HG02571 (cell line): ENCODE measurements around the gene CALHM2.
A peak's percentile ranks its signal among the peaks of the same experiment; 100 is the strongest.

ENCODE experiments used
- ATAC-seq: cut with Tn5 transposase; IDR thresholded peaks from one replicate; pipeline ENCODE4 v1.9.1; 2021; ENCODE audit warnings: mild to moderate bottlenecking, moderate library complexity; ENCODE audit not compliant: unreplicated experiment

Gene CALHM2

DNA sequence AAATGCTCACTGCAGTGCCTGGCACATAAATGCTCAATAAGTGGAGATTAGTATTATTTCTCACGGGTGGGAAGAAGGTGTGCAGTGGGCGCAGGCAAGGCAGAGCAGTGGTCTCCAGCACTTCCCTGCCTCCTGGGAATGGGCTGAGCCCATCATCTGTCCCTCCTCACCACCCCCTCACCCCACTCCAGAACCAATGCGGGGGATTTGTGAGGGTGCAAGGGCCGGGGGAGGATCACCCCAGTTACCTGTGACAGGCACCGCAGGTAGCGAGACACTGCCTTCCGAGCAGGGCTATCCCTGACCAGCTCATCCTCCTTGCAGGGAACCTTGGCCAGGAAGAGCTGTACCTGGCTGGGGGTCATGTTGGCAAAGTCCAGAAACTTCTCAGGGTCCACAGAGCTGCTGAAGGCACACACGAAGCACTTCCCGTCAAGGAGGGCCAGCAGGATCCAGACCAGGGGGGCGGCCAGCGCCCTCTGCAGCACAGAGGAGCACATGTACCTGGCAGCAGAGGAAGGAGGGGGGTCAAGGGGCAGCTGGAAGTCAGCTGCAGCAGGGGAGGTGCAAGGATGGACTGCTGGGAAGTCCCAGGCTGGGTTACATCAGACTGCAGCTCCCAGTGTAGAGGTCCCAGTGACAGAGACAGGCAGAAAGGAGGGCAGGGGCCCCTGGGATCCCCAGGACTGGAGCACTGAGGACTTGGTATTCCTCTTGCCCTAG is 24.0 kb upstream of the CALHM2 start:
- ATAC-seq = no peak

DNA sequence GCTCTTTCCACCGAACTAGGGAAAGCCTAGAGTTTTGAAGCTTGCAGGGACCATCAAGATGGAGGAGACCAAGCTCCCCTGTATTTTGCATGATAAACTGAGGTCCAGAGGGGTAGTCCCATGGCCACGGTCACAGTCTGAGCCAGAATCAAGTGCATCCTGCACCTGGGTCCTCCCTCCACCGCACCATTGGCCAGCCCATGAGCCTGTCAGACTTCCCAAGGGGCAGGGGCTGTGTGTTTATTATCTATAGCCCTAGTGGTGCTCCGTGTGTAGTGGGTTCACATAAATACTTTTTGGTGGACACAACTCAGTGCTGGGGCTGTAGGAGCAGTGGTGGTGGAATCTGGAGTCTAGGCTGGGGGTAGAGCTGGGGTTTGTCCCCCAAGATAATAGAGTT is 23.3 kb upstream of the CALHM2 start:
- ATAC-seq = no peak

DNA sequence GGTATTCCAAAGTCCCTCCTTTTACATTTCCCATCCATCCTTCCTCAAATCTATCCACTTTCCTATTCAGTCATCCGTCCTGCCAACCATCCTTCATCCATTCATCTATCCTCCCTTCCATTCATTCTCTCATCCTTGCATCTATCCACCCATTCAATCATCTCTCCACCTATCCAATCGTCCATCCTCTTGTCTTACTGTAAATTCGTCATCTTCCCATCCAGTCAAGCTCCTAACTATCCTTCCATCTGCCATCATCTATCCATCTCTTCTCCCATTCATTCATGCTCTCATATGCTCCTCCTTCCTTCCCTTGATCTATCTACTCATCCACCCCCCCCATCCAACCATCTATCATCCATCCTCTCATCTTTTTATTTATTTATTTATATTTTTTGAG is 21.9 kb upstream of the CALHM2 start:
- ATAC-seq = no peak

DNA sequence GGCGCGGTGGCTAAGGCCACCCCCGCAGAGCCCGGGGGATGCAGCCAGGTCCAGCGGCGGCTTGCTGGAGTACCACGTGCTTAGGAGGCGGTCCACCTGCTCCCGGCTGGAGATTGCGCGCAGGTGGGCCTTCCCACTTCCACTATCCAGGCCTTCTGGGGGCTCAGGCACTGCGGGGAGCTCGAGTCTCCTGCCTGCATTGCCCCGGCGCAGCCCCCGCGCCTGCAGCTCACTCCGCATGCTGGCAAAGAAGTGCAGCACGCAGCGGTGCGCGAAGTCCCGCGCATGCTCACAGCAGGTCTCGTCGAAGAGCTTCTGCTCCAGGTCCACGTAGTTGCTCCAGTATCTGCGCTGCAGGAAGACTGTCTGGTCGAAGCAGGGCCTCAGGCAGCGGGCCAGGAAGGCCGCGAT is 21.1 kb upstream of the CALHM2 start:
- no peak for ATAC-seq

DNA sequence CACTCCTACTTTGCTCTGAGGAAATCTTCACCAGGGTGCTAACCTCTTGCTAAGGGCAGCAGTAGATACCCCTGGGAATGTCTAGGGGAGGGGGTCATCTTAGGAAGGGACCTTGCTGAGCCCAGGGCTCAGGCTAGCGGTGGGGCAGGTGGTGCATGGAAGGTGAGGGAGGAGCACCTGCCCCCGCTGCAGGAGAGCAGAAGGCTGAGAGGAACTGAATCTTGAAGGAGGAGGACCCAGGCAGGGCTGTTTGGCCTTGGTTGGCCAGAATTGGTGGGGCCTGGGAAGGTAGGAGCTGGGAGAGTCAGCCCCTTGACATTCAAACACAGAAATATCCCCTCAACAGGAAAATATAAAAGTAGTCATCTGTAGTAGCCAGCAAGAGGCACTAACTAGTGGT is 19.8 kb upstream of the CALHM2 start:
- no peak for ATAC-seq

DNA sequence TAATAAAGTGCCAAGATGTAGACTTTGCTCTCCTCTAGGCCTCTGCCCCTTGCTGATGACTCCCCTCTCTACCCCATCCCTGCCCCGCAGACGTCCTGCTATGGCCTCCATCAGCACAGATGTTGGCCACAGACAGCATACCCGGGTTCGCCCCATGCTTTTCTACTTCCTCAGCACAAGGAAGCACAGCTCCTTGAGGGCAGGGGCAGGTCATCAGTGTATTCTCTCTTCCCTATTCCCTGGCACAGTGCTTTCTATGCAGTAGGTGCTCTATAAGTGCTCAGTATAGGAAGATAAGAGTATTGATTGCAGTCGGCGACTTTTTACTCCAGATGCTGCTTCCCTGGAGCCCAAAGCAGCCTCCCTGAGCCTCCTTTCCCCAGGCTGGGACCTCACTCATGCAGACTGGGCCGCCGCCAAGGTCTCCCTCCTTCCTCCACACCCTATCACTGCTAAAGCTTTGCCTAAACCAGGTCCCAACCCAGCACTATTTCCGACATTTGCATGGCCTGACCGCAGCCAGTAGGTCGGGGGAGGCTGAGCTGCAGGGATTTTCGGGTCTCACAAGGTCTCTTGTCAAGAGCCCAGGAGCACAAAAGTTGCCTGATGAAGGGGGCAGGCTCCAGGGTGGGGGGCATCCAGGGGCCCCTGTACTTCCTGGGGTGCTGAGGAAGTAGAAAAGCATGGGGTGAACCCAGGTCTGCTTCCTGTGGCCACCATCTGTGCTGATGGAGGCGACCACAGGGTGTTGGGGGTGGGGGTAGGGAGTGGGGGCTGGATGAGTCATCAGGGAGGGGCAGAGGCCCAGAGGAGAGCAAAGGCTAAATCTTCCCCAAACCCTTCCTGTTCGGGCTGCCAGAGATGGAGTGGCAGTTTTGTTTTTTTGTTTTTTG is 18.8 kb upstream of the CALHM2 start:
- peak; percentile 75 for ATAC-seq

DNA sequence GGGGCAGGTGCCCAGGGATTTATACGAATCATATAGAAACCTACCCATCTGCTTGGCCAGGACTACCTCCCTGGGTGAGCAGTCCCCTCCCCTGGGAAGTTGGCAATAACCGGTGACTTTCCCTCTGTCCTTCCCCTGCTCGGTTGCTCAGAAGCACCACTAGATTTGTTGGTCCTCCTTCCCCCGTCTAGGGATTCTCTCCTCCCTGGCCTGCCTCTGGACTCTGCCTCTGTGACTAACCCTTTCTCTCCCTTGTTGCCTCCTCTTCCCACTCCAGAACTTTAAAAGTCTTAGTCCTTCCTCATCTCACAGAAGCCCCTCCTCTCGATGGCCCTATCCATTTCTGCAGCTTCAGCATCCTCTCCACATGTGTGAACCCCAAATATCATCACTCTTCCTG is 17.0 kb upstream of the CALHM2 start:
- ATAC-seq = no peak

DNA sequence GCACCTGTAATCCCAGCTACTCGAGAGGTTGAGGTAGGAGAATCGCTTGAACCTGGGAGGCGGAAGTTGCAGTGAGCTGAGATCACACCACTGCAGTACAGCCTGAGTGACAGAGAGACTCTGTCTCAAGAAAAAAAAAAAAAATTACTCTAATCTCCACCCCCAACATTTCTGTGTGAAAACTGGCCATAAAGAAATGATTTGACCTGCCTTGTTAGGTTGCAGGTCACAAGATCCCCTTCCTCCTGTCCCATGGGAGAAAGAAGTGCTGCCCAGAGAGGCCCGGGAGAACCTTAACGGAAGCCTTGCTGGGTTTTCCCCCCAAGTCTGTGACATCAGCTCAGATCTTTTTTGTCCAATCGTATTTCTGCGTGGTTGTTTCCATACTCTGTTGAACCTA is 15.2 kb upstream of the CALHM2 start:
- ATAC-seq = no peak

DNA sequence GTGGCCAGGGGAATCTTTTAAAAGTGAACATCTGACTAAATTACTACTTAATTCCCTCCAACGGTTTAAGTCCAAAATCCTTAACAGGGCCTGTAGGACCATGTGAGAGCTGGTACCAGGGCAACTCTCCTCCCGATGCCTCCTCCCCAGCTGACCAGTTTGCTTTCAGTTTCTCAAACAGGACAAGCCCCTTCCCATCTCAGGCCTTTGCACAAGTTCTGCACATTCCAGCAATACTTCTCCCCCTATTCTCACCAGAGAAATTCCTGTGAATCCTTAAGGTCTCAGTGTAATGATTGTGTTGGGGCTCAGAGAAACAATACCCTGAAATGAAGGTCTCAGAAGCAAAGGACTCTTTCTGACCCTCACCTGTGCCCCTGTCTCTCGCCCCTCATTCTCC is 14.6 kb upstream of the CALHM2 start:
- ATAC-seq = no peak

DNA sequence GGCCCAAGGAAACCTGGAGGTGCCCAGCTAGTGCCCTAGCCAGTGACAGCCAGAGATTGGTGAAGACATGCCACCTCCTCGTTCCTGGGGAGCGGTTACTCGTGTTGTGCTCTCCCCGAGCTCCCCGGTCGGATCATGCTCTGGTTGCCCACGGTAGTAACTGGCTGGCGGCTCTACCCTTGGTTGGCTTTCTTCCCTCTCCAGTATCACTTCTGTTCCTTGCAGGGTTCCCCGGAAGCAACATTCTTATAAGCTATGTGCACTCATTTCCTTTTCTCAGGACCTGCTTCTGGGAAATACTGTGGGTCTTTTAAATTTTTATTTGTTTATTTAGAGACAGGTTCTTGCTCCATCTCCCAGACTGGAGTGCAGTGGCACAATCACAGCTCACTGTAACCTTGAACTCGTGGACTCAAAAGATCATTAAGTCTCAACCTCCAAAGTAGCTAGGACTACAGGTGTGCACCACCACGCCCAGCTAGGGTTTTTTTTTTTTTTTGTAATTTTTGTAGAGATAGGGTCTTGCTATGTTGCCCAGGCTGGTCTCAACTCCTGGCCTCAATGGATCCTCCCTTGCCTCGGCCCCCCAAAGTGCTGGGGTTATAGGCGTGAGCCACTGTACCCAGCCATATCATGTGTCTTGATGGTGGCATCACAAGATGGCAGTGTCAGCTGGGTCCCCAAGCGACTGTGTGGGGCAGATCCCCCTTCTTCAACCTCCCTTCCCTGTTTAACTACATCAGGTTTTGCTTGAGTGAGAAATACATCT is 13.4 kb upstream of the CALHM2 start:
- no peak for ATAC-seq

DNA sequence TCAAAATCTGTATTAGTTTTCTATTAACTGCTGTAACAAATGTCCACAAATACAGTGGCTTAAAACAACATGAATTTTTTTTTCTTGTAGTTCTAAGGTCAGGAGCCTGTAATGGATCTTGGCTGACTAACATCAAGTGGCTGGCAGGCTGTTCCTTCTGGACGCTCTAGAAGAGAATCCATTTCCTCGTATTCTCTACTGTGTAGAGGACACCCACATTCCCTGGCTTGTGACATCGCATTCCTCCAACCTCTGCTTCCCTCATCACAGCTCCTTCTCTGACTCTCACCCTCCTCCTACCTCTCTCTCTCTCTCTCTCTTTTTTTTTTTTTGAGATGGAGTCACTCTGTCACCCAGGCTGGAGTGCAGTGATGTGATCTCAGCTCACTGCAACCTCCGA is 11.3 kb upstream of the CALHM2 start:
- ATAC-seq = no peak

DNA sequence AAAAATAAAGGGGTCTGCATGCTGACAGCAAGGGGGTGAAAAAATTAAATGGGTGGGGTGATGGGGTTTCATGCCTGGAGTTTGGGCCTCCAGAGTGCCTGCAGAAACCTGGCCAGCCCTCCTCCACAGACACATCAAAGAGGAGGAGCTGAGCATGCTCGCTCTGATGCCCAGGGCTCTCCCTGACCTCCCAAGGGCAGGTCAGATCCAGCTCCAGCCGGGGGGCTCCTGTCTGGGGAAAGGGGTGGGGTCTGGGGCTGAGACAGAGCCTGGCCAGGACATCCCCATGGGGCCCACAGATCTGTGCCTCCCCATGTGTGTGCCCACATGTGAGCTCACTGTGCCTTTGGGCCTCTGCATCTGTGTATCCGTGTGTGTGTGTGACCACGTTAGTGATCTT is 7.4 kb upstream of the CALHM2 start:
- no peak for ATAC-seq

DNA sequence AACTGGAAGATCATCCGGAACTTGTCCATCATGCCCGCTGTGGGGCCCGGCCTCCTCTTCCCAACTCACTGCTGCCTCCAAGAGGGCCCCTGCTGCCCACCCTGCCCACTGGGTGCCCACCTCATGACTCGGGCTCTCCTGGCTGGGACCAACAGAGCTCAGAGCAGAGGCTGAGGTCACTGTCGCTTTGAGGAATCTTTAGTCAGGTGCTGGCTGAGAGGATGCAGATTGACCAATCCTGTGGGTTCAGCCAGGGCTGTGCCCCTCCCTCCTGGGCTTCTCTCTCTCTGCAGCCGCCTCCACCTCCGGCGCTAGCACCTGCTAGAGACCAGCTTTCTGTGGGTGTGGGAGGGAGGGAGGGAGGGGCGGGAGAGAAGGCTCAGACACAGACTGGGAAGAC is 6.5 kb upstream of the CALHM2 start, which contains the start of gene CALHM1:
TSS of gene CALHM1 (minus strand) at position 181 of the 400 bp plus-strand sequence. CDS start at position 32, 149 bp downstream.
- ATAC-seq = no peak

DNA sequence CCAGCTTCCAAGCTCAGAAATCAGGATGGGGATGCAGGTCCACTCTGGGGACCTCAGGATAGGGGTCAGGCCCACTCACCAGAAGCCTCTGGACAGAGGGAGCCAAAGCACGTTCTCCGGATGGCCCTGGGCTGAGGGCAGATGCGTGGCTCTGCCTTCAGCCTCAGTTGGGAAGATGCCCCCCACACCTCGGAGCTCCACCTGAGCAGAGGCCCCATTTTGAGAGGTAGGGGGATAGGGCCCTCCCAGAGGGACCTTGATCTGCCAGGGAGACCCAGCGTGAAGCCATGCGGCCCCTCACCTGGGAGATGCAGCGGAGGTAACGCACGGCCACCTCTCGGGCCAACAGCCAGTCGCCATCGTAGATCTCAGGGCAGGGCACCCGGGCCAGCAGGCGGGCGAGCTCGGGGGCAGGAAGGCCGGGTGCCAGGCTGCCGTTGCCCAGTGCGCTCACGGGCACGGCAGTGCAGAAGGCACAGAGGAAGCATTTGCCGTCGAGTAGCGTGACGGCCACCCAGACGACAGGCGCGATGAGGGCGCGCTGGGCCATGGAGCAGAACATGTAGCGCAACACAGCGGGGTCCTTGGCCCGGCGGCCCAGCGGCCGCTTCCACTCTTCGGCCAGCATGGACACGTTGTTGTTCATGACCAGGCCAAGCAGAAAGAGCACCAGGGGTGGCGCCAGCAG is 5.9 kb upstream of the CALHM2 start:
- ATAC-seq = no peak

DNA sequence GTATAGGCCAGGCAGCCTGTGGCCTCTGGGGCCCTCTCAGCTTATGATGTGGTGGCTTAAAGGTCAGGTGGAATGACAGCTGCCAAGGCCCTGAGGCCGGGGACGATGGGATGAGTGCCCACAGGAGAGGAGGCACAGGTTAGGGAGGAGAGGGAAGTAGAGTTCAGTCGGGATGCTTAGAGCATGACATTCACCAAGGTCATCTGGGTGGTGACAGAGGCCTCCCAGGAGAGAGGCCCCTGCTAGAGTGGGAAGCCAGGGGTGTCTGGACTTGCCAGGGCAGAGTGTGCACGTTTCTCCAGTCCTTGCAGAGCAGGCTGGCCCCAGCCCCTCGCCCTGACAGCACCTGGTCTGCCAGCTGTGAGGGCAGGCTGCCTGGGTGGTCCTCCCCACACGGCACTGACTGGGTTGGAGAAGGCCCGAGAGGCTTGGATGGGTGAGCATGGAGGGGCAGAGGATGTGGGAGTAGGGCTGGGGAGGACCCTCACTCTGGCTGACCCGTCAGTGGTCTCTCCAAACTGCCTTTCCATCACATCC is 5.1 kb upstream of the CALHM2 start:
- ATAC-seq = no peak

DNA sequence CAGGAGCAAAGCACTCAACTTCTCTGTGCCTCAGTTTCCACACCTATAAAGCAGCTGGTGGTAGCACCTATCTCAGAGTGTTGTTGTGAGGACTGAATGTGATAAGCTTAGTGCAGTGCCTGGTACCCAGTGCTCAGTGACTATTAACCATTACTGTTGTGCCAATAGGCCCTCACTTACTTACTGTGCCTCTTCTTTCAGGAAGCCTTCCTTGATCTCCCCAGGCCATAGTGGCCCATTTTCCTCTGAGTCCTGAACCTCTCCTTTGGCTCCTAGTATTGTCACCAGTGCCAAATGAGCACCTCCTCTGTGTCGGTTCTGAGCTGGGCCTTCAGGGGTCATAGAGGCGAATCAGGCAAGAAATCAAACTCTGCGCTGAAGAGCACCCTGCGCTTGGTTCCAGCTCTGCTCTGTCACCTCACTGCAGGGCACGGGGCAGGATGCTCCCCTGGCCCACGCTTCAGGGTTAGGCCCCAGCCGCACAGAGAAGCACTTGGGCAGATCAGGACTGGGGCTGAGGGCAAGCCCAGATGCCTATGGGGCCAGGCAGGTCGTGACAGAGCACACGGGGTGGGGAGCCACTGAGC is 4.0 kb upstream of the CALHM2 start:
- no peak for ATAC-seq

DNA sequence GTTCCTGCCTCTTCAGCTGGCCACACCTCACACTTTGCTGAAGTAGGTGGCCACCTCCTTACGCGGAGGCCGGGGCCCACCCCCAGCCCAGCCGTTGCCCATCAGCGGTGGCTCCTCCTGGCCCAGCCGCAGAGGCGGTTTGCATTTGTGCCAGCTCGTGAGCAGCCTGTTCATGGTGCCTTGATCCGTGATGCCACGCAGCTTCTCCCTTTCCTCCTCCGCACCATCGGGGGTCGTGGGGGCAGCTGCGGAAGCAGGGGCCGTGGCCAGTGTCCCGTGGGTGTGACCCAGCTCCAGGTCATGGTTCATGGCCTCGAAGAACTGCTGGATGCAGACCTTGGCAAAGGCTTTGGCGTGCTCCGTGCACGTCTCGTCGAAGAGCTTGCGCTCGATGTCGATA is 3.1 kb upstream of the CALHM2 start:
- no peak for ATAC-seq

DNA sequence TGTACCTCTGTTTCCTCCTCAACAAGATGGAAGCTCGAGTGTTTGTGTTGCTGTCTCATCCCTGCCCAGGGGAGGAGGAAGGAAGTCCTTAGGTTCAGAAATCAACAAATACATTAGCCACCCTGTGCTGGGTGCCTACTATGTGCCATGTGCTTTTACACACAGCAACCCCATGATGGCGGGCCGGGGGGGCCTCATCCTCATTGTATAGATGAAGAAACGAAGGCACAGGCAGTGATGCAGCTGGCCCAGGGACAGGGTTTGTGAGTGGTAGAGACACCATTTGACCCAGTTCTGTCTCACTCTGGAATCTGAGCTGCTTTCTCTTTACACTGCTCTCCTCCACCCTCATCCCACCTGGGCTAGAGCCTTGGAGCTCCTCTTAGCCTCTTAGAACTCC is 1.9 kb upstream of the CALHM2 start:
- no peak for ATAC-seq

DNA sequence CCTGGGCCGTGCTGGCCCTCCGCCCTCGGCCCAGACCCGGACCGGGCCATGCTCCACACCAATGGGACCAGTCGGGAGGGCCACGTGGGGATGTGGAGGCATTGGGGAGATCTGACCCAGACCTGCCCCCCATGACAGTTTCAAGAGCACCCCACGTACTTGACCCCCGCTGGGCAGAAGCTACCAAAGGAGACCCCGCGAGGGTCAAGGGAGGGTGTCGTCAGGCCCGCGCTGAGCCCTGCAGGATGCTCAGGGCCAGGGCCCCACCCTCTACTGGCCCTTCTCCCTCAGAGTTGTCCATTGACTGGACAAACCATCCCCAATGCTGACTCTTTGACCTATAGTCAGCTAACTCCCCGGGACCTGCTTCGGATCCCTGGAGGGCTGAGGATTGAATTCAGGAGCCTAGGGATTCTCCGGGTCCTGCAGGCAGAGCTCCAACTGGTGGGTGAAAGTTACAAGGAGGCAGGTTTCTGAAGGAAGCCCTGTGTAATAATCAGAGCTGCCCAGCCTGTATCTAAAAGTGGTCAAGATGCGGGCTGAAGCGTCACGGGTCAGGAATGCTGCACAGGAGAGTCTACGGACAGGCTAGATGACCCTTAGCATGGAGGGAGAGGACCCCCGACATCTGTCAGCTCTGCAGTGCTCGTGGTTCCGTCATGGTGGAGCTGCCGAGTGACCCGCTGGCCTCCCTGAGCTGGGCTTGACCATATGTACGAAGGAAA is 498 bp upstream of the CALHM2 start:
- ATAC-seq = no peak
